GM19452 (cell line): Measurements from ENCODE around the gene MAB21L4.
"Not testable (repeated sequence)": the region's sequence is repeated elsewhere in the genome, so short reads cannot be mapped to it uniquely, and the experiment has no call there.

Experiments
- ATAC-seq: cut with Tn5 transposase; IDR thresholded peaks from one replicate; pipeline ENCODE4 v1.9.1; 2021; ENCODE audit not compliant: unreplicated experiment

The MAB21L4 gene

GRCh38 chr2:240846309-240846708 is 49.6 kb downstream of the MAB21L4 start:
- not testable (repeated sequence) for ATAC-seq

- ATAC-seq = no peak
Observed at GRCh38 chr2:240840435-240841060, 55.4 kb downstream of the MAB21L4 start.

- no peak for ATAC-seq
Observed at GRCh38 chr2:240839152-240840143, 56.5 kb downstream of the MAB21L4 start.

- ATAC-seq = no peak
Observed at GRCh38 chr2:240837621-240838020, 58.3 kb downstream of the MAB21L4 start.

- no peak for ATAC-seq
Observed at GRCh38 chr2:240836781-240837467, 59.0 kb downstream of the MAB21L4 start.
